Uterus (tissue), 2 donors: ENCODE measurements around the gene PRKG1.

Experiments used
- CTCF ChIP-seq, 4 experiments: fragments of 200-600 bp in 2 of 4; fragments of 450-650 bp in 2 of 4; sonication (generic) in 2 of 4; IDR thresholded peaks; one replicate each; pipeline ENCODE4 v1.5.1; 2016 to 2019; ENCODE audit warnings: antibody characterized with exemption in 4 of 4, mild to moderate bottlenecking in 2 of 4, moderate library complexity in 1 of 4
- POLR2A ChIP-seq, 2 donors: fragments of 450-650 bp; IDR thresholded peaks; one replicate each; pipeline ENCODE4 v1.6.1; 2016; ENCODE audit warnings: antibody characterized with exemption in 2 of 2, mild to moderate bottlenecking in 1 of 2, moderate library complexity in 1 of 2

GRCh38 chr10:51888263-51888662 lies 814.0 kb downstream of the PRKG1 start:
- TF ChIP-seq CTCF (IDR thresholded peaks at IDR 0.05) (no peak), POLR2A (IDR thresholded peaks at IDR 0.05) (no peak)
